ENCODE results near the gene ABHD1. TPM values are rescaled to one million over a fixed set of nuclear protein-coding genes. Genes with fewer than 3 reads are reported as not detected.
"Not testable (repeated sequence)": the region's sequence is repeated elsewhere in the genome, so short reads cannot be mapped to it uniquely, and the experiment has no call there.

ABHD1 gene
- polyA plus RNA-seq, 1 donor: 1.4 TPM

DNA sequence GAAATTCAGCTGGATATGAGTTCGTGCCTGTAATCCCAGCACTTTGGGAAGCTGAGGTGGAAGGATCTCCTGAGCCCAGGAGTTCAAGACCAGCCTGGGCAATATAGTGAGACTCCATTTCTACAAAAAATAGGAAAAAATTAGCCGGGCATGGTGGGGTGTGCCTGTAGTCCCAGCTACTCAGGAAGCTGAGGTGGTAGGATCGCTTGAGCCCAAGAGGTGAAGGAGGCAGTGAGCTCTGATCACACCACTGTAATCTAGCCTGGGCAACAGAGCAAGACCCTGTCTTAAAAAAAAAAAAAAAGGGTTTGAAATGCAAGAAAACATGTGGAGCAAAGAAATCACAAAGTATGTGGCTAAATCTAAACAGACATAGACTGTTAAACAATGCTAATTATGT, 14.5 kb upstream of the ABHD1 start:
- no peak for DNase-seq

DNA sequence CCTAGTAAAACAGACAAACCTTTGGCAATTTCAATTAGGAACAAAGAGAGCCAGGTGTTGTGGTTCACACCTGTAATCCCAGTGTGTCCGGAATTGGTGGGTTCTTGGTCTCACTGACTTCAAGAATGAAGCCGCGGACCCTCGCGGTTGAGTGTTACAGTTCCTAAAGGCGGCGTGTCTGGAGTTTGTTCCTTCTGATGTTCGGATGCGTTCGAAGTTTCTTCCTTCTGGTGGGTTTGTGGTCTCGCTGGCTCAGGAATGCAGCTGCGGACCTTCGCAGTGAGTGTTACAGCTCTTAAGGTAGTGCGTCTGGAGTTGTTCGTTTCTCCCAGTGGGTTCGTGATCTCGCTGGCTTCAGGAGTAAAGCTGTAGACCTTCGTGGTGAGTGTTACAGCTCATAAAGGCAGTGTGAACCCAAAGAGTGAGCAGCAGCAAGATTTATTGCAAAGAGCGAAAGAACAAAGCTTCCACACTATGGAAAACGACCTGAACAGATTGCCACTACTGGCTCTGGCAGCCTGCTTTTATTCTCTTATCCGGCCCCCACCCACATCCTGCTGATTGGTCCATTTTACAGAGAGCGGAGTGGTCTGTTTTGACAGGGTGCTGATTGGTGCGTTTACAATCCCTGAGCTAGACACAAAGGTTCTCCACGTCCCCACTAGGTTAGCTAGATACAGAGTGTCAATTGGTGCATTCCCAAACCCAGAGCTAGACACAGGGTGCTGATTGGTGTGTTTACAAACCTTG, 12.8 kb upstream of the ABHD1 start:
- not testable (repeated sequence) for DNase-seq

DNA sequence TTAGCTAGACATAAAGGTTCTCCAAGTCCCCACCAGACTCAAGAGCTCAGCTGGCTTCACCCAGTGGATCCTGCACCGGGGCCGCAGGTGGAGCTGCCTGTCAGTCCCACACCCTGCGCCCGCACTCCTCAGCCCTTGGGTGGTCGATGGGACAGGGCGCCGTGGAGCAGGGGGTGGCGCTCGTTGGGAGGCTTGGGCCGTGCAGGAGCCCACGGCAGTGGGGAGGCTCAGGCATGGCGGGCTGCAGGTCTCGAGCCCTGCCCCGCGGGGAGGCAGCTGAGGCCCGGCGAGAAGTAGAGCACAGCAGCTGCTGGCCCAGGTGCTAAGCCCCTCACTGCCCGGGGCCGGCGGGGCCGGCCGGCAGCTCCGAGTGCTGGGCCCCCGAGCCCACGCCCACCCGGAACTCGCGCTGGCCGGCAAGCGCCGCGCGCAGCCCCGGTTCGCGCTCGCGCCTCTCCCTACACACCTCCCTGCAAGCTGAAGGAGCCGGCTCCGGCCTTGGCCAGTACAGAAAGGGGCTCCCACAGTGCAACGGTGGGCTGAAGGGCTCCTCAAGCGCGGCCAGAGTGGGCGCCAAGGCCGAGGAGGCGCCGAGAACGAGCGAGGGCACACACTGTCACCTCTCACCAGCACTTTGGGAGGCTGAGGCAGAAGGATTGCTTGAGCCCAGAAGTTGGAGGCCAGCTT, 12.1 kb upstream of the ABHD1 start:
- DNase-seq: not testable (repeated sequence)

GRCh38 chr2:27115519-27115918, 8.1 kb upstream of the ABHD1 start:
- no peak for DNase-seq

DNA sequence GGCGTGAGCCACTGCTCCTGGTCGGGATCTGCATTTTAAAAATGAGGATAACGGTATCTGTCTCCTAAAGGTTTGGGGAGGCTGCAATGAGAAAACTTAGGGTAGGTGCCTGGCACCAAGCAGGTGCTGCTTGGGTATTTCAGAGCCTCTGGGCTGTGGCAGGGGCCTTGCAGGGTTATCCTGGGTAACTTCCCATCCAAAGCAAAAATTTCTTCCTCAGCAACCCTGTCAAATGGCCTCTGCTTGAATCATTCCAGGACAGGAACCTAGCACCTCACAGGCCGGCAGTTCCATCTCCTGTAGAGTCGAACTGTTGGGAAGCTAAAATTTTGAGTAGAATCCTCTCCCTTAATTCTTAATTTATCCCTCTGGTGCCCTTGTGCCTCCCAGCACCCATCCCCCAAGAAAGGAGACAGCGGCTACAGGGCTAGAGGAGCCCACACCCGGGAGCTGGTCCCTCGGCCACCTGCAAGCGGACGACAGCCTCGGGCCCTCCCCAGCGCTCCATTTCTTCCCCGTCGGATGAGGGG, 5.6 kb upstream of the ABHD1 start:
- DNase-seq: no peak

DNA sequence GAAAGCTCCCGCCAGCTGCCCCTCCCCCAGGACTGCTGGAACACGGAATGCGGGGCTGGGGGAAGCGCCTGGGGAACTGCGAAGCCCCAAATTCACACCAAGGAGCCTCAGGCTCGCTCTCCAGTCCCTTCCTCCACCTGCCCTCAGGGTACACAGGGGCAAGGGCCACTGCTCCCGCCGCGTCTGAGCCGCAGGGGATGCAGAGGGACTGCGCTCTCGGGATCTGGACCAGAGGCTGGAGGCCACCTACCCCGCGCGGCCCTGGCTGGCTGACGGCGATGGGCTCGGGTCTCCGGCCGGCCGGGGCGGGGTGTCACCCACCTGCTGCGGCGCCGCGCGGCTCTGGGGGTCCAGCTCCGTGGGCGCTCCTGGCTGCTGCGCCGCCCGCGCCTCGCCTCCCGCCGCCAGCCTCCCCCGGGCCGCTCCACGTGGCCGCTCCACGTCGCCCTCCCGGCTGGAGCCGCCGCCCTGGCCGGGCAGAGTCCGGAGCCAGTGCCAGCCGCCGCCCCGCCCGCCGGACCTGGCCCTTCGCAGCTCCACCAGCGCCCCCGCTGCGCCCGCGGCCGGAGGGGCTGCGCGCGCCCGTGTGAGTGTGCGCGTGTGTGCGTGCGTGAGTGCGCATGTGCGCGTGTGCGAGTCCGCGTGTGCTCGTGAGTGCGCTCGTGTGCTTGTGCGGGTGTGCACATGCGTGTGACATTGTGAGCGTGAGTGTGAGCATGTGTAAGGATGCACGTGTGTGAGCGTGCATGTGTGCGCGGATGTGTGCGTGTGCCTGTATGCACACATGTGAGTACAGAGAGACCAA, 4.9 kb upstream of the ABHD1 start, which contains the start of gene CGREF1:
CGREF1 (minus strand) TSS at position 604 of the 805 bp plus-strand sequence. CDS start 14,762 bp downstream, outside the sequence.
- DNase-seq: no peak

DNA sequence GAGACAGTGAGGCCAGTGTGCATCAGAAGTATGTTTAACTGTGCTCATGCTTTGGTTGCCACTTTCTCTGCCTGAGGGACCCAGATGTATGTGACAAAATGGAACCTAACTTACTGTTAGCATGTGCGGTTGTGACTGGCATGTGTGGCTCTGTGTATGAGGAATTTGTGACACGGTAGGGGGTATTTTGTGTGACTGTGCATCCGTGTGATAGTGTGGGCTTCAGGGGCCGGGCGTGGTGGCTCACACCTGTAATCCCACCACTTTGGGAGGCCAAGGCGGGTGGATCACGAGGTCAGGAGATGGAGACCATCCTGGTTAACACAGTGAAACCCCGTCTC, 4.3 kb upstream of the ABHD1 start:
- not testable (repeated sequence) for DNase-seq

DNA sequence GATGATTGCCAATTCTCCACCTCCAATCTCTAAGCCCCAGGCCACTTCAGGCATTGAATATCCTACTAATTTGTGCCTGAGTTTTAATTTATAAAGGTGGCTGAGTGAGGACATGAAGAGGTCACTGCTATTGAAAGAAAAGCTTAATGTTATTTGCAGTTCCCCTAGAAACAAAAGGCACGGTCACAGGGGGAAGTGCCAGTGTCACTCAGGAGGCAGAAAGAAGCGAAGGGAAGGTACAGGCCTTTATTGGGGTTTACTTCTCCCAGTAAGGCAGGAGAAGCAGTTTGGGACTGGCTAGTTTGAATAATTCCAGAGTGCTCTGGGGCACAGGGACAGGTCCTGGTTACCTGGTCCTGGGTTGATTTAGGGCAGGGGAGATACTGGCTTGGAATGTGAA, 1.7 kb upstream of the ABHD1 start:
- no peak for DNase-seq

DNA sequence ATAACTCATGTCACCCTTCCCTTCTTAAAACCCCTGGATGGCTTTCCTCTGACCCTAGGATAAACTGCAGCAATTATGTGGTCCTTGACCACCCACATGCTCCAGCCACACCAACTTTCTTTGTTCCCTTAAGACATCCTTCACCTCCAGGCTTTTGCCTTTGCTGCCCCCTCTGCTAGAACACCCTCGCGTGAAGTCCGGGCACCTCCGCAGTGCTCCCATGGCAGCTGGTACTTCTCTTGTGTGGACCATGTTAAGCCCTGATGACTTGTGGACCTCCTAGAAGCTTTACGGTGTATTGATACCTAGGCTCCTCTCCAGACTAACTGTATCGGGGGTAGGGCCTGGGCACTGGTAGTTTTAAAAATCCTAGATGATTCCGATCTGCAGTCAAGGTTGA, 824 bp upstream of the ABHD1 start:
- no peak for DNase-seq

GRCh38 chr2:27125104-27125503, 1.5 kb downstream of the ABHD1 start:
- no peak for DNase-seq

DNA sequence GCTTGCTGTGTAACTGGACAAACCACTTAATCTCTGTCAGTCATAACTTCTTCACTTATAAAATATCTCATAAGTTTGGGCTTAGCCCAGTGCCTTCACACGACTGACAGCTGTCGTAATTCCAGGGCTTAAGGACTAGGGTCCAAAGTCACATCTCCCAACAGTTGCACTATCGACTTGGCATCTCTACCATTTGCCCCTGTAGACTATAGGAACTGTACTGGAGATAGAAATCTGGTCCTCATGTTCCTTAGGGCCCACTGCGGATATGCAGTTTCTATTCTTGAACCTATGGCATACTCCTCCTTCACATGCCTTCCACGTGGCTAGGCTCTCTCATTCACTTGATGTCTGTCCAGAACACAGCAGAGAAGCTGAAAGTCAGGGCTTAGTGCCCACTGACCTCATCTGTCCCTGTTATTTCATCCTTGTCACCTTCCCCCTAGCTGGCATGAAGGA, 2.7 kb downstream of the ABHD1 start:
- no peak for DNase-seq

GRCh38 chr2:27127883-27128667, 4.5 kb downstream of the ABHD1 start:
- DNase-seq: no peak

- DNase-seq: no peak
These were observed 5.3 kb downstream of the ABHD1 start for GRCh38 chr2:27128668-27129571.

DNA sequence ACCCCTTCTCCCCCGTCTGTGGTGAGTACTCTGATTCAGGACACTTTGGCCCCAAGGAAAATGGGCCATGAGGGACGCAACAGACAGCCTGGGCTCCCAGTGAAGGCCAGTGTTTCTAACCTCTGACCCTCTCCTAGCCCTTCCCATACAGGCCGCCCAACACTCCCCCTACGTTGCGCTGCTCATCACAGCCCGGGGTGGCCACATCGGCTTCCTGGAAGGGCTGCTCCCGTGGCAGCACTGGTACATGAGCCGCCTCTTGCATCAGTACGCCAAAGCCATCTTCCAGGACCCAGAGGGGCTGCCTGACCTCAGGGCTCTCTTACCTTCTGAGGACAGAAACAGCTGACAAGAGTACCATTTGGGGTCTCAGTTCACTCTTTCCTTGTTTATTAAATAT, 6.8 kb downstream of the ABHD1 start:
- DNase-seq: no peak

DNA sequence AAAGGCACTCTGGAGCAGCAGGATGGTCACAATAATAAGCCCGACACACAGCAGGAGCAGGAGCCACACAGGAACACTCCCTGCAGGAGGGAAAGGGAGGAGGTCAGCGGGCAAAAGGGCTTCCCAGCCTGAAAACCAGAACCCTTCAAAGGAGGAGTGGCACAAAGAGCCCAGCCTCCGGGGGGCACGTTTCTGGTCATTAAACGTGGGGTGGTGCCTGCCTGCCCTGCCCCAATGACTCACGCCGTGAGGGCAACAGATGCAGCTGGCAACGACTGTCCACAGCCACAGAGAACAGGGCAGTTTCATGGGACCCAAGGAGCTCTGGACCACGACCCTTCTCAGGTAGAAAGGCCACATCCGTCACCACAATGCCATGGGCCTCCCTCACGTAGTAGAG, 7.8 kb downstream of the ABHD1 start:
- DNase-seq: no peak

DNA sequence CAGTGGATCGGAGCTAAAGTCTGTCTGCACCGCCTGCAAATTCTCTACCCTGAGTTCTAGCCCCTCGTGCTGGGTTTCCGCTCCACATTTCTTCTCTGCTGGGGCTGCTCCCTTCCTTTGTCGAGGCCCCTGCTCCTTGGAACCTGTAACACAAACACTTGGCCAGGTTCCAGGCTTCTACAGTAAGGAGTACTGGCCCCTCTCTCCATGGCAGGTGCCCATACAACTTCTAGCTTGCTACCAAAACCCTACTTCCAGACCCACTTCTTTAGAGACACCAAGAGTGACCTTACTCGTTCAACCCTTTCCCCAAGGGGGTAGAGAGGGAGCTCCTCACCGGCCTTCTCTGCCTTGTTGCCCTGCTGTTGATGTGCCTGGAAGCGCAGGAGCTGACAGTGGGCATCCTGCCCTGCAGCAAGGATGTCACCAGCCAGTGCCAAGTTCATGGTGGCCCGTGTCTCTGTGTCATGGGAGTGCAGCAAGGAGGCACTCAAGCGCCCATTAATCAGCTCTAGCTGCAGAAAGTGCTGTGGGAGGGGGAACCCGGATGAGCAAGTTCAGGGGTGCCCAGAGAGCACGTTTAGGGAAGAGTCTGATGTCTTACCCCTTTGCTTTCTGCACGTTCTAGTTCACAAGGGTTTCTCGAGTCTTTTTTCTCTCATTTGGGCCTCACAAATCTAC, 9.7 kb downstream of the ABHD1 start:
- no peak for DNase-seq

DNA sequence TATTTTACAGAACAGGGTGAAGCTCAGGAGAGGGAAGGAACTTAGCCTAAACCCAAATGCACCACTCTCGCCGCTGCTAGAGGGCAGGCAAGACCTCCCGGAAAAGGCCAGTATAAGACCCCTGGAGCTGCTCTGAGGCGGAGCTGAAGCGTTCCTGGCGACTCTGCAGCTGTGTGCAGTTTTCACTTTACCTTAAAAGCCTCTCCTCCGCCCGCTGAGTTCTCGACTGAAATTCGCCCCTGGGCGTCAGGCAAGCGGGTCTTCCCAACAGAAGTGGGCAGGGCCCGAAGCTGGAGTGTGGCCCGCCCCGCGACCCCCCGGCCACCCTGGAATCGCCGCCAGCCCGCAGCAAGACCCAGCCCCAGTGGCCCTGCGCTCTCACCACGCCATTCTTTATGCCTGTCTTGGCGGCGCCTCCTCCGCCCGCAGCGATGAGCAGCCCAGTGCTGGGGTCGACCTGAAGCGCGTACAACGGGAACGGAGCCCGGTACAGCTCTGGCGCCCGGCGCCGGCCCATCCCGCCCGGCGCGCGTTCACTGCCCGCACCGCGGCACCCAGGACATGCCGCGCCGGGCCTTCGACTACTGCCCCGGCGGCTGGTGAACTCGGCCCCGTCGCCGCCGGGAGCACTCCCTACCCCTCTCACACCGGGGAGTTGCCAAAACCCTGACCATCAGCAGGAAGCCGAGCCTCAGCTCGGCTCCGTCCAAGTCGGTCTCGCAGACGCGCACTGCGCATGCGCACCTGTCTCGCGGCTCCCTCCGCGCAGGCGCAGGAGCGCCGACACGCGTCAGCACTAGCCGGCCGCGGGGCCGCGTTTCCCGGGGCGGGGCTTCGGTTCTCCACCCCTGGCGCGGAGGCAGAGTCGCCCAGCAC, 10.5 kb downstream of the ABHD1 start, which contains the start of gene PREB:
PREB (minus strand) TSS at position 732 of the 876 bp plus-strand sequence; CDS start at position 517, 215 bp downstream.
- DNase-seq: peak; percentile 96

DNA sequence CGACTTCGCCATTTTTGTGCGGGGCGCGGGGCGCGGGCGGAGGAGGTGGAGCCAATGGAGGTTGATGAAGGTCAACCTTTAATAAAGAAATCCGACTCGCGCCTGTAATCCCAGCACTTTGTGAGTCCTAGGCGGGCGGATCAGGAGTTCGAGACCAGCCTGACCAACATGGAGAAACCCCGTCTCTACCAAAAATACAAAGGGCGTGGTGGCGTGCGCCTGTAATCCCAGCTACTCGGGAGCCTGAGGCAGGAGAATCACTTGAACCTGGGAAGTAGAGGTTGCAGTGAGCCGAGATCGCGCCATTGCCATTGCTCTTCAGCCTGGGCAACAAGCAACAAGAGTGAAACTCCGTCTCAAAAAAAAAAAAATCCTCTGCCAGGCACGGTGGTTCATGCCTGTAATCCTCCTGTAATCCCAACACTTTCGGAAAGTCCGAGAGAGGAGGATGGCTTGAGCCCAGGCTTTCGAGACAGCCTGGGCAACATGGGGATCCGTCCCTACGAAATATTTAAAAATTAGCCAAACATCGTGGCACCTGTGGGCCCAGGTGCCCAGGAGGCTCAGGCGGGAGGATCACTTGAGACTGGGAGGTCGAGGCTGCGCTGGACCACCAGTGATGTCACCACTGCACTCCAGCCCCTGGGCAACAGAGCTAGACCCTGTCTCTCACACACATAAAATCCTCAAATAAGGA, 11.3 kb downstream of the ABHD1 start:
- DNase-seq: no peak

Measured in left kidney (tissue), 2 donors.